OCI-LY7 (cell line): ENCODE measurements around the gene ELOVL4.

Experiments used
- CTCF ChIP-seq: fragments of 200-600 bp; sonication (generic); conservative IDR thresholded peaks from 2 replicates; pipeline ENCODE4 v1.5.1; 2014; ENCODE audit warnings: mild to moderate bottlenecking, antibody characterized with exemption, low read length, moderate library complexity, mixed read lengths
- EZH2phosphoT487 ChIP-seq: fragments of 200-600 bp; sonication (generic); IDR thresholded peaks from 2 replicates; pipeline ENCODE4 v1.6.1; 2018; ENCODE audit warnings: low read depth, borderline replicate concordance, mild to moderate bottlenecking, mixed run types, antibody characterized with exemption, low read length, moderate library complexity, mixed read lengths

DNA sequence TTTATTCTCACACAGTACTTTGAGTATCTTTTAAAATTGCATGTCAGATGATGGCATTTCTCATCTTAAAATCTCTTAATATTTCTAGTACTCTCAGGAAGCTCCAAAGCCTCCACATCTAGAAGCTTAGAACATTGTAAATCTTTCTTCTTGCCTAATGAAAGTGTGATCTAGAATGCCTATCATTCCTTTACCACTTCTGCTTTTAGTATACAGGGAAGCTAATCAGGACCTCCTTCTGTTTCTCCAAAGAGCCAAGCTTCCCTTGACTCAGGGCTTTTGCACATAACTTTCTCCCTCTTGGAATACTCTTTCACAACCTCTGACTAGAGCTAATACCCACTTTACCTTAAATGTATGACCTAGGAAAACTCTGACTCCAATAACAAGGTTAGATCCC, 7.5 kb upstream of the ELOVL4 start:
- TF ChIP-seq EZH2phosphoT487, result no peak
- no peak for TF ChIP-seq CTCF
